Activated T-helper 17 cell treated with anti-CD3 and anti-CD28 coated beads, Interleukin-2, amount 50 U/mL, for 72 hours (primary cell): ENCODE data around the gene EIF3I. TPM values are rescaled to one million over a fixed set of nuclear protein-coding genes. Genes with fewer than 3 reads are reported as not detected.

Experiments used
- ATAC-seq: fragments of 150-1000 bp; cut with Tn5 transposase; replicated peaks from 2 replicates; pipeline ENCODE4 v1.10.0; 2021; ENCODE audit warnings: mild to moderate bottlenecking, moderate library complexity
- H3K27ac Mint-ChIP-seq: one replicate; pipeline ENCODE4 v1.8.0; 2022; ENCODE audit warnings: mixed read lengths
- H3K27me3 Mint-ChIP-seq: one replicate; pipeline ENCODE4 v1.8.0; 2022; ENCODE audit warnings: mixed read lengths
- H3K36me3 Mint-ChIP-seq: one replicate; pipeline ENCODE4 v1.8.0; 2022; ENCODE audit warnings: low read depth, mild to moderate bottlenecking, mixed read lengths
- H3K4me1 Mint-ChIP-seq: one replicate; pipeline ENCODE4 v1.8.0; 2022; ENCODE audit warnings: mixed read lengths
- H3K4me3 Mint-ChIP-seq: one replicate; pipeline ENCODE4 v1.8.0; 2022; ENCODE audit warnings: mild to moderate bottlenecking, mixed read lengths
- H3K9me3 Mint-ChIP-seq: one replicate; pipeline ENCODE4 v1.8.0; 2022; ENCODE audit warnings: mixed read lengths
- total RNA-seq, 2 donors: library from RNA; stranded (reverse); gene quantifications; one replicate each; pipeline ENCODE4 v1.2.3, GENCODE V29; 2022

Gene EIF3I
- total RNA-seq: 100 to 1,000 TPM; 203 to 303 TPM

- peak; percentile 99 for ATAC-seq
- Mint-ChIP-seq H3K4me1 (peaks cover 16% of the 10 kb centered on the region), H3K4me3 (peak within 1 kb of the TSS; percentile 92), H3K9me3 (no peaks in the 10 kb centered on the region), H3K36me3 (peaks cover 58% of the 10 kb centered on the region), H3K27me3 (no peaks in the 10 kb centered on the region), H3K27ac (peak within 1 kb of the TSS; percentile 97)
These were observed at the start of gene EIF3I, which contains the start of gene TMEM234 for GRCh38 chr1:32221980-32222755. EIF3I (plus strand) TSS chr1:32222407; CDS start chr1:32222442, 35 bp downstream. TMEM234 (minus strand) TSS chr1:32222353; CDS start chr1:32222322, 31 bp downstream.

- Mint-ChIP-seq H3K36me3 (peaks cover 63% of the 10 kb centered on the region), H3K27ac (peak overlapping the region; percentile 66), H3K4me3 (no peak overlapping the region), H3K4me1 (peaks cover 11% of the 10 kb centered on the region), H3K9me3 (no peaks in the 10 kb centered on the region), H3K27me3 (no peaks in the 10 kb centered on the region)
- ATAC-seq: no peak
These were observed 49.5 kb upstream of the EIF3I start for GRCh38 chr1:32172621-32173245.

DNA sequence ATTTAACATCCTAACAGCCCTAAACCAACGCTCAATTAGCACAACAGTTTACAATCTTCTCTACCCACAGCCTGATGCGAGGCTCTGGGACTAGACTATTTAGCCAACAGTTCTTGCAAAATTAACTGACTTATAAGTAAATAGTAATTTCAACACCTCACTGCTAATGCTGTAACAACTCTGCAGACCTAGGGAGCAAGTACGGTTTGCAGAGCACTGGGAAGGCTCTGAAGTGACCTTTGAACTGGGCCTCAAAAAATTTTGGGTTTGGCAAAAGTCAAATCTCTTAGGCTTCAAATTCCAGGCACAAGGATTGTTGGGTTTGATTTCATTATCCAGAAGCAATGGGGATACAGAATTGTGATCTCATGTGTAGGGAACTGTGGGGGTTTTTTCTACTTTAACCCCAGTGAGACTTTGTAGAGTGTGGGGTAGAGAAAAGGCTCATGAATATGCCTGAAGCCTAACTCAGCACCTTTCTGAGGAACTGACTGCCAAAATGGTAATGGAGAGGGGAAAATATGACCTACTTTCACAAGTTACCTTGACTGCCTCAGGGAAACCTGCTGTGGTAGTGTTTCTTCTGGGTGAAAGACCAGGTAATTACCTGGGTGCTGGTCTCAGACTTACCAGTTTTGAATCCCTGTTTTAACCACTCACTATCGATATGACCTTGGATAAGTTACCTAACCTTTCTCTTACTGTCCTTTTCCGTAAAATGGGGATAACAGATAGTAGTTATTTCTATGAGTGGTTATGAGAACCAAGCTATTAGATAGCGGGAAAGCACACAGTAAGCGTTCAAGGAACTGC, 43.6 kb upstream of the EIF3I start:
- H3K27ac Mint-ChIP-seq: peak overlapping the region; percentile 97
- ATAC-seq: peak; percentile 18
- peak overlapping the region; percentile 96 for H3K4me3 Mint-ChIP-seq
- H3K9me3 Mint-ChIP-seq: no peaks in the 10 kb centered on the region
- peaks cover 15% of the 10 kb centered on the region for H3K4me1 Mint-ChIP-seq
- H3K36me3 Mint-ChIP-seq: peaks cover 54% of the 10 kb centered on the region
- no peaks in the 10 kb centered on the region for H3K27me3 Mint-ChIP-seq

GRCh38 chr1:32179193-32179442, 43.1 kb upstream of the EIF3I start:
- Mint-ChIP-seq H3K9me3 (no peaks in the 10 kb centered on the region), H3K36me3 (peaks cover 58% of the 10 kb centered on the region), H3K4me3 (peak overlapping the region; percentile 96), H3K27me3 (no peaks in the 10 kb centered on the region), H3K4me1 (peaks cover 17% of the 10 kb centered on the region), H3K27ac (peak overlapping the region; percentile 97)
- no peak for ATAC-seq

DNA sequence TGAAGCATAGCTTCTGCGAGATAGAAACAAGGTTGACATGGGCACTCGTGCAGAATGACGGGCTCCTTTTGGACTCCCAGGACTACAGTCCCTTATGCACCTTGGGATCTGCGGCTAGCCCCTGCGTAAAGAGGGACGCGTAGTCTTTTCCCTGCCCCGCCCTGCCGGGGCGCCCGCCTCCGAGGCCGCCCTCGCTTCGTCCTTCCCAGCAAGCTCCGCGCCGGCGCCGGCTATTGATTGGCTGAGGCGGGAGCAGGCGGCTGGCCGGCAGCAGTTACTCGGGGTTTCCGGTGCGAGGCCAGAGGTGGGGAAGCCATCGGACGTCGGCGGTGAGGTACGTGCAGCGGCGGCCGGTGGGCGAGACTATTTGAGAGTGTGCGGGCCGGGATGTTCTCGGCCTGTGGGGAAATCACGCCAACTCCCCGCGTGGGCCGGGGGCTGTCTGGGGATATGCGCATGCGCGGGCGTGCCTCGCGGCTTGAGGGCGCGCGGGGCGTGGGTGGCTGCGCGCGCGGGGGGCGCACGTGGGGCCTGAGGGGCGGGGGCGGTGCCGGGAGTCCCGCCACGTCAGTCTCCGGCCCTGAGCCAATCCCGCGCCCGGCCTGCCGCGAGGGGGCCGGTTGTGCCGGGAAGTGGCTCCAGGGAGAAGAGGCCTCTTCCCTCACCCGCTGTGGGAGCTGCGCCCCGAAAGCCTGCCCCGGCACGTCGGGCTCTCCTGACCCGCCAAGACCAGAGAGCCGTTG, 42.6 kb upstream of the EIF3I start, which contains the start of gene TXLNA:
Gene TXLNA (plus strand): TSS at position 233 of the 743 bp plus-strand sequence. CDS start 671 bp downstream, outside the sequence.
- H3K27me3 Mint-ChIP-seq: no peaks in the 10 kb centered on the region
- H3K9me3 Mint-ChIP-seq: no peaks in the 10 kb centered on the region
- peak within 1 kb of the TSS; percentile 96 for H3K4me3 Mint-ChIP-seq
- peak within 1 kb of the TSS; percentile 97 for H3K27ac Mint-ChIP-seq
- peak; percentile 90 for ATAC-seq
- H3K4me1 Mint-ChIP-seq: peaks cover 17% of the 10 kb centered on the region
- H3K36me3 Mint-ChIP-seq: peaks cover 58% of the 10 kb centered on the region

GRCh38 chr1:32180186-32181060, 41.8 kb upstream of the EIF3I start:
- H3K9me3 Mint-ChIP-seq: no peaks in the 10 kb centered on the region
- peaks cover 65% of the 10 kb centered on the region for H3K36me3 Mint-ChIP-seq
- peak overlapping the region; percentile 97 for H3K27ac Mint-ChIP-seq
- H3K27me3 Mint-ChIP-seq: no peaks in the 10 kb centered on the region
- ATAC-seq: peak; percentile 27
- H3K4me1 Mint-ChIP-seq: peaks cover 22% of the 10 kb centered on the region
- peak overlapping the region; percentile 96 for H3K4me3 Mint-ChIP-seq

DNA sequence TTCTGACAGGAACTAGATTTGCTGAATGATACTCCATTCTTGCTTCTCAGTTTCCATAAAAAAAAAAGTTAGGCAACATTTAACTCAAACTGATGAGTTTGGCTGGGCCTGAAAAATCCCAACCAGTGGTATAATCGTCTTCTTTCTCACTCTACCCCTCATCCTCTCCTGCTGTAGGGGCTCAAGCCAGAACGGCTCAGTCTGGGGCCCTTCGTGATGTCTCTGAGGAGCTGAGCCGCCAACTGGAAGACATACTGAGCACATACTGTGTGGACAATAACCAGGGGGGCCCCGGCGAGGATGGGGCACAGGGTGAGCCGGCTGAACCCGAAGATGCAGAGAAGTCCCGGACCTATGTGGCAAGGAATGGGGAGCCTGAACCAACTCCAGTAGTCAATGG, 41.1 kb upstream of the EIF3I start:
- ATAC-seq: no peak
- Mint-ChIP-seq H3K4me1 (peaks cover 25% of the 10 kb centered on the region), H3K9me3 (no peaks in the 10 kb centered on the region), H3K27me3 (no peaks in the 10 kb centered on the region), H3K4me3 (peak overlapping the region; percentile 96), H3K36me3 (peaks cover 72% of the 10 kb centered on the region), H3K27ac (peak overlapping the region; percentile 97)

DNA sequence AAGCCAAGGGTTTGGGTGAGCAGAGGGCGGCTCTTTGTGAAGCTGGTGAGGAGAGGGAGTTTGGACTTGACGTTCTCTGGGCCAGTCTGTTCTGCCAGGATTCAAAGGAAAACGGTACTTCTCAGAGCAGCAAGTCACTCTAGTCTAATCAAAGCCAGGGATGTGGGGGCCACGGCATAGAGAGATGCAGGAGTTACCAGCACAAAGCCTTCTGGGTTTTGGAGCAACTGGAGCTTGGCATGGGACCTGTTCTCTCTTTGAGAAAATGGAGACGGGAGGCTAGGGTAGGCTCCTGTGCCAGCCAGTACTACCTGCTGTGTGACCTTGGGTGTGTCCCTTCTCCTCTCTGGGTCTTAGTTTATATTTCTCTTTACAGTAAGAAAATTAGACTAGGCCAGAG, 40.6 kb upstream of the EIF3I start:
- Mint-ChIP-seq H3K4me1 (peaks cover 30% of the 10 kb centered on the region), H3K27ac (peak overlapping the region; percentile 97), H3K27me3 (no peaks in the 10 kb centered on the region), H3K36me3 (peaks cover 77% of the 10 kb centered on the region), H3K4me3 (peak overlapping the region; percentile 96), H3K9me3 (no peaks in the 10 kb centered on the region)
- no peak for ATAC-seq

DNA sequence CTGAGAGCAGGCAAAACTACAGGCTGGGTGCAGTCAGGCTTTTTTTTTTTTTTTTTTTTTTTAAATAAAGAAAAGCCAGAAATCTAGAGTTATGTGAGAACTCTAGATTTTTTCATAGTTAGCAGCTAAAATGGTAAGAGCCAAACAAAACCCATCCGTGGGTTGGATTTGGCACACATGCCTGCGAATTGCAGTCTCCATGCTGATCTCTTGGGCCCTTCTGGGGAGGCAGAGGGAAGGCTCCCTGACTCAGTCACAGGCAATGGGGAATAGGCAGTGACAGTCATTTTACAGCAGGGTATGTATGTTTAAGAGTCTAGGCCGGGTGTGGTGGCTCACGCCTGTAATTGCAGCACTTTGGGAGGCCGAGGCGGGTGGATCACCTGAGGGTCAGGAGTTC, 40.1 kb upstream of the EIF3I start:
- H3K27ac Mint-ChIP-seq: no peak overlapping the region

DNA sequence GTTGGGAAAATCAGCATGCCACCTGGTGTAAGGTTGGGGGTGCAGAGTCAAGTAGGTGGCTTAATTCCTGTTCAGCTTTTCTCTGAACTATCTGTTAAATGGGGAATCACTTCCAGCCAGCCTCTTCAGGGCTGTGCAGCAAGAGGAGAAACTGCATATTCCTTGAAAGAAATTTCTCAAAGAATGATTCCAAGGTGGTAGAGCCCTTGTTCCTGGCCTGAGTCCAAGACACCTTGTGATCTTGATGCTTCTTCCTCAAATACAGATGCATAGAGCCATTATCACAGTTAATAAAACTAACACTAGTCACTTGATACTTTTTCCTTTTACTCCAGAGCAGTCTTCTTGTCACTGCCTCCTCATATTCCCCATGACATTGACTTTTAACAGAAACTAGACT, 37.6 kb upstream of the EIF3I start:
- no peak for ATAC-seq
- Mint-ChIP-seq H3K9me3 (no peaks in the 10 kb centered on the region), H3K4me1 (peaks cover 36% of the 10 kb centered on the region)

More for the DNA sequence above, 40.1 kb upstream of the EIF3I start:
- peaks cover 31% of the 10 kb centered on the region for H3K4me1 Mint-ChIP-seq
- H3K9me3 Mint-ChIP-seq: no peaks in the 10 kb centered on the region
- peak overlapping the region; percentile 96 for H3K4me3 Mint-ChIP-seq
- H3K36me3 Mint-ChIP-seq: peaks cover 82% of the 10 kb centered on the region
- no peak for ATAC-seq
- H3K27me3 Mint-ChIP-seq: no peaks in the 10 kb centered on the region

DNA sequence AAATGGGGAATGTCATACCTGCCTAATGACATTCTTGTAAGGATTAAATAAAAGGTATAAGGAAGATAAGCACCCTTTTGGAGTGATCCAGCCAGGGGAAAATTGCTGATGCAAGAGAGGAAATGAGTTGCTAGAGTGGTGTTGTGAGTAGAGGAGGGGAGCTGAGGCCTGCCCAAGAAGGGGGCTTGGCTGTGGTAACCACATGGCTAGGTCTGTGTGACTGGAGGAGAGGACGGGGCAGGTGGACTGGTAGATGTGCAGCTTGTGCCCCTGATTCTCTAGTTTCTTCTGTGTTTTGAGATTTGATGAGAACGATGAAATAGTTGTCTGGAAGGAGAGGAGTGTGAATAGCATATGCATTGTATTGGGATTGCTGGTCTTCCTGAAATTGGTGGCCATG, 36.1 kb upstream of the EIF3I start:
- Mint-ChIP-seq H3K27me3 (no peaks in the 10 kb centered on the region), H3K36me3 (peaks cover 99% of the 10 kb centered on the region), H3K4me1 (peaks cover 29% of the 10 kb centered on the region), H3K27ac (peak overlapping the region; percentile 39), H3K9me3 (no peaks in the 10 kb centered on the region), H3K4me3 (peak overlapping the region; percentile 19)
- no peak for ATAC-seq

More for the DNA sequence above, 37.6 kb upstream of the EIF3I start:
- no peak overlapping the region for H3K27ac Mint-ChIP-seq
- no peaks in the 10 kb centered on the region for H3K27me3 Mint-ChIP-seq
- peaks cover 99% of the 10 kb centered on the region for H3K36me3 Mint-ChIP-seq
- H3K4me3 Mint-ChIP-seq: peak overlapping the region; percentile 60

DNA sequence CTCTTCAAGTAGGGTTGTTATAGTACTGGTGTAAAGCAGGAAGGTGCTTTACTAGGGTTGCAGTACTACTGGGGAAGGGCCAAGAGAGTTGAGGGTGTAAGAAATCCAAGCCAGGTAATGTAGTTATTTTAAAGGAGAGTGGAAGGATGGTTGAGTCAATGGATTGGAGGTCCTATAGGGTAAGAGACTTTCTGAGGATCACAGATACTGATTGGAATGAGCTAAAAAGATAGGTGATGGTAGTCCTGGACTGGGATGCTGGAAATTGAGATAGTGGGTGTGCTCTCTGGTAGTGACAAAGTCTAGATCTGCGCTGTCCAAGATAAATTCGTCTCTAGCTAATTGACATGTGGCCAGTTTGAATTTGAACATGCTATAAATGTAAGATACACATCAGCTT, 35.7 kb upstream of the EIF3I start:
- no peak for ATAC-seq
- H3K27ac Mint-ChIP-seq: peak overlapping the region; percentile 39
- peaks cover 26% of the 10 kb centered on the region for H3K4me1 Mint-ChIP-seq
- peak overlapping the region; percentile 19 for H3K4me3 Mint-ChIP-seq
- H3K36me3 Mint-ChIP-seq: peaks cover 99% of the 10 kb centered on the region
- no peaks in the 10 kb centered on the region for H3K9me3 Mint-ChIP-seq
- no peaks in the 10 kb centered on the region for H3K27me3 Mint-ChIP-seq

DNA sequence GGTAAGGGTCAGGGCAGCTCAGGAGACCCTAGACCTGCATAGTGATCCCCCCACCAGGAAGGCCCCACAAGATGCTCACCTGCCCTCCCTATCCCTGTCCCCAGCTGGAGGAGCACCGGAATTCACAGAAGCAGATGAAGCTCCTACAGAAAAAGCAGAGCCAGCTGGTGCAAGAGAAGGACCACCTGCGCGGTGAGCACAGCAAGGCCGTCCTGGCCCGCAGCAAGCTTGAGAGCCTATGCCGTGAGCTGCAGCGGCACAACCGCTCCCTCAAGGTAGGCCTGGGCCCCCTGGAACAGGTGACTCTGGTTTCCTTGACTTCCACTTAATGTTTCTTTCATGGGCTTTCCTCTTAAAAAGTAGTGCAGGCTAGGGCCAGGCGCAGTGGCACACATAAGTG, 34.4 kb upstream of the EIF3I start:
- no peak overlapping the region for H3K4me3 Mint-ChIP-seq
- no peak overlapping the region for H3K27ac Mint-ChIP-seq
- no peak for ATAC-seq
- no peaks in the 10 kb centered on the region for H3K27me3 Mint-ChIP-seq
- H3K36me3 Mint-ChIP-seq: peaks cover 99% of the 10 kb centered on the region
- peaks cover 27% of the 10 kb centered on the region for H3K4me1 Mint-ChIP-seq
- no peaks in the 10 kb centered on the region for H3K9me3 Mint-ChIP-seq
